K562 (cell line): Measurements from ENCODE around the gene SLC12A9. TPM values are rescaled to one million over a fixed set of nuclear protein-coding genes. Genes with fewer than 3 reads are reported as not detected.
A peak's percentile ranks its signal among the peaks of the same experiment; 100 is the strongest.

ENCODE experiments used
- CEBPZ ChIP-seq: fragments of 150-350 bp; IDR thresholded peaks from 2 replicates; pipeline ENCODE4 v1.6.1; 2014; ENCODE audit warnings: low read depth, mild to moderate bottlenecking, low read length, borderline replicate concordance
- CREB5 ChIP-seq: fragments of 250-450 bp; sonication (Bioruptor Pico); IDR thresholded peaks from 2 replicates; pipeline ENCODE4 v1.5.0; 2020; ENCODE audit warnings: mild to moderate bottlenecking
- IRF9 ChIP-seq: fragments of 450-650 bp; IDR thresholded peaks from 2 replicates; pipeline ENCODE4 v1.6.1; 2016; ENCODE audit warnings: missing biosample characterization, missing genetic modification characterization
- JUND ChIP-seq, 2 experiments: IDR thresholded peaks; 2 replicates in 1 of 2; 3 replicates in 1 of 2; pipeline ENCODE4 v1.6.1; 2011; ENCODE audit warnings: borderline replicate concordance in 2 of 2, low read depth in 2 of 2, low read length in 2 of 2, improper control_type of control experiment in 1 of 2, missing biosample characterization in 1 of 2, missing genetic modification characterization in 1 of 2, missing genetic modification reagents in 1 of 2
- KDM1A ChIP-seq, 2 experiments: fragments of 450-650 bp; IDR thresholded peaks; 2 replicates each; pipeline ENCODE4 v1.6.1; 2016; ENCODE audit warnings: mild to moderate bottlenecking in 2 of 2
- NCOA2 ChIP-seq, 2 experiments: fragments of 450-650 bp; IDR thresholded peaks; 2 replicates each; pipeline ENCODE4 v1.6.1; 2018; ENCODE audit warnings: mild to moderate bottlenecking in 2 of 2, moderate library complexity in 1 of 2; ENCODE audit not compliant: partially characterized antibody in 2 of 2
- RERE ChIP-seq: sonication (generic); formaldehyde crosslinking; IDR thresholded peaks from 2 replicates; pipeline ENCODE4 v1.8.0; 2023; ENCODE audit warnings: missing genetic modification reagents, mild to moderate bottlenecking, borderline replicate concordance
- RUNX1 ChIP-seq: sonication (generic); IDR thresholded peaks from 2 replicates; pipeline ENCODE4 v1.6.1; 2016; ENCODE audit warnings: antibody characterized with exemption, low read depth
- SNRNP70 ChIP-seq: fragments of 200-400 bp; formaldehyde crosslinking; optimal IDR thresholded peaks from 2 replicates; pipeline ENCODE3; 2017; ENCODE audit warnings: low read depth, low read length
- SOX6 ChIP-seq: fragments of 450-650 bp; IDR thresholded peaks from 2 replicates; pipeline ENCODE4 v1.6.1; 2014; ENCODE audit warnings: mild to moderate bottlenecking
- ZEB2 ChIP-seq: fragments of 450-650 bp; IDR thresholded peaks from 2 replicates; pipeline ENCODE4 v1.6.1; 2016
- polyA plus RNA-seq, 8 experiments: library from polyadenylated mRNA; depleted of rRNA in 4 of 8; stranded (reverse) in 5 of 8; unstranded in 3 of 8; fragments of >200 nt; fragmentation: Nextera tagmentation in 2 of 8; fragmentation: Illumina TruSeq in 1 of 8; extraction: Ambion mirVana in 2 of 8; extraction: Trizol in 1 of 8; gene quantifications; 2 replicates each; pipeline versions ENCODE4 v1.2.1 to v1.2.3, GENCODE V29; 2011 to 2014; ENCODE audit warnings: inconsistent platforms in 1 of 8, missing spikeins in 1 of 8
- total RNA-seq, 7 experiments: library from RNA; depleted of rRNA in 6 of 7; stranded (reverse); fragments of >200 nt in 6 of 7; fragmentation: Illumina TruSeq in 2 of 7; extraction: Trizol in 2 of 7; gene quantifications; 2 replicates each; pipeline versions ENCODE4 v1.2.1 to v1.2.3, GENCODE V29; 2011 to 2021; ENCODE audit warnings: low replicate concordance in 1 of 7

SLC12A9 gene
- total and polyA plus RNA-seq, 9 of the 15 experiments (the other 6 are each of a cell fraction or from before 2014, with no cell fraction given): 0.06 to 20.2 (median 10.7) TPM

- TF ChIP-seq RERE (CRISPR knock-in tag): no peak
- TF ChIP-seq CEBPZ: no peak
- TF ChIP-seq SNRNP70: no peak
- peak; percentile 7; the same call in 1 of the 2 replicates for TF ChIP-seq SOX6
- no peak for TF ChIP-seq IRF9 (tag)
- TF ChIP-seq NCOA2 (IDR thresholded peaks at IDR 0.05; ENCODE audit: partially characterized antibody in 2 of 2): no peak
- TF ChIP-seq CREB5 (CRISPR knock-in tag): no peak
- TF ChIP-seq KDM1A (IDR thresholded peaks at IDR 0.05): no peak
- TF ChIP-seq JUND (IDR thresholded peaks at IDR 0.05; ENCODE audit: borderline replicate concordance, low read depth, low read length): peak; percentile 40; the same call in 1 of the 2 replicates
- no peak; the same call in 2 of the 3 replicates for TF ChIP-seq JUND (tag; IDR thresholded peaks at IDR 0.05; ENCODE audit: borderline replicate concordance, low read depth, low read length)
- no peak for TF ChIP-seq RUNX1
- TF ChIP-seq ZEB2: peak; percentile 86; the same call in 1 of the 2 replicates
Measured at GRCh38 chr7:100852048-100852872, at the start of gene SLC12A9 (continued).
